ENCODE data around the gene PGAP3.
A peak's percentile ranks its signal among the peaks of the same experiment; 100 is the strongest.

Gene PGAP3

GRCh38 chr17:39659279-39660010, 28.4 kb downstream of the PGAP3 start:
- DNase-seq: no peak

DNA sequence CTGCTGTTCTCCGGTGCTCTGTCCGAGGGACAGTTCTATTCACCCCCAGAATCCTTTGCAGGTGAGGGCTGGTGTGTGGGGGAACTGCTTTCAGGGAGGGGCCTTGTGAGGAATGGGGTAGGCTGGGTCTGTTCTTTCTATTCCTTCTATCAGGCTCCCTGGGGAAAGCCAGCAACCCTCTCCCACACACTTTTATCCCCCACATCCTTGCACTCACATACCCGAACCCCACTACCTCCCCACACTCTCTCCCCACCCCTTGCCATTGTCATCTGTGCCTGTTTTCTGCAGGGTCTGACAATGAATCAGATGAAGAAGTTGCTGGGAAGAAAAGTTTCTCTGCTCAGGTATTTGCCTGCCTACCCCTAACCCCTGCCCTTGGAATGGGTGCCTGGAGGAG, 29.1 kb downstream of the PGAP3 start:
- DNase-seq: no peak

- no peak for DNase-seq
Observed at GRCh38 chr17:39658346-39658745, 29.5 kb downstream of the PGAP3 start.

- no peak for DNase-seq
Observed at GRCh38 chr17:39655105-39655504, 32.8 kb downstream of the PGAP3 start.

DNA sequence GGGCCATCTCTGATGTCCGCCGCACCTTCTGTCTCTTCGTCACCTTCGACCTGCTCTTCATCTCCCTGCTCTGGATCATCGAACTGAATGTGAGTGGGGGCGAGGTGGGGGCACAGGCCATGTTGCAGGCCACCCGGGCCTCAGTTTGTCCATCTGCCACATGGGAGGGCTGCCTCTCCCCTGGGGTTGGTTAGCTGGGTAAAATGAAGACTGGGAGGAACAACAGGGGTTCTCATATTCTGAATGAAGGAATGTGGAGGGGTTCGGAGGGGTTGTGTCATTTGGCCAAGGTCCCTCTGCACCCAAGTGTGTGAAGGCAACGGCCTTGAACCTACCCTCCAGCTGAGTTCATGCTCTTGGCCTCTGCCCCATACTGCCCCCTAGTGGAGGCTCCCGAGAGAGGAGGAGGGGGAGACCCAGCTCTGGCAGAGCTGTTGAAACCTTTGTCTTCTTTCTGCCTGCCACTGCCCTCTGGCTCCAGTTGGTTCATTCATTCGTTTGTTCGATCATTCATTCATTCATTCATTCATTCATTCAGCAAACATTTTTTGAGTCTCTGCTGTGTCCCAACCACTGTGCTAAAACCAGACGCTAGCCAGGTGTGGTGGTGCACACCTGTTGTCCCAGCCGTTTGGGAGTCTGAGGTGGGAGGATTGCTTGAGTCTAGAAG, 34.1 kb downstream of the PGAP3 start:
- peak in 1 of 2 donors; percentile 42 for DNase-seq

- no peak for DNase-seq
Observed at GRCh38 chr17:39653316-39653661, 34.6 kb downstream of the PGAP3 start.

- peak; percentile 60 to 79 for DNase-seq
Observed at GRCh38 chr17:39652587-39653315, 35.1 kb downstream of the PGAP3 start.

DNA sequence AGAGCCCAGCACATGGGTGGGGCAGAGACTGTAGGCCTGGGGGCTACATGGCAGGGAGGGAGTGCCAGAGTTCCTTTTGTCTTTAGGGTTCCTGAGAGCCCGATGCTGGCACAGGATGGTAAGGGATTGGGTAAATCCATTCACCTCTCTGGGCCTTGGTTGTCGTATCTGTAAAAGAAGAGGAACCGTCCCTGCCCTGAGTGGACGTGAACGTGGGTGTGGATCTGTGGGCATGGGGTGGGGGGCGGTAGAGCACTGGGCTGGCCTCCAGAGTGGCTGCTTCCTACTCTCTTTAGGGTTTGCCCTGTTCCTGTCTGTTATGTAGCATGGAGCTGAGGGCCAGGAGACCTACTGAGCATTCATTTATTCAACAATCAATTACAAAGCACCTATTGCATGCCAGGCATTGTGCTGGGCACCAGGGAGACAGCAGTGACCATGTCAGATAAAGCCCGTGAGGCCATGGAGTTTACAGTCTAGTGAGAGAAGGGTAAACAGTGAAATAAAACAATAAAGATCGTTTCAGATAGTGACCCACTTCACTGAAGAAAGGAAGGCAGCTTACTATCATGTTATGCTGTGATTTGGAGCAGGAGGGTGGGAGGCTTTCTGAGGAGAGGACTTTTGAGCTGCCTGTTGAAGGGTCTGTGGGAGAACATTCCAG, 35.8 kb downstream of the PGAP3 start:
- DNase-seq: no peak

DNA sequence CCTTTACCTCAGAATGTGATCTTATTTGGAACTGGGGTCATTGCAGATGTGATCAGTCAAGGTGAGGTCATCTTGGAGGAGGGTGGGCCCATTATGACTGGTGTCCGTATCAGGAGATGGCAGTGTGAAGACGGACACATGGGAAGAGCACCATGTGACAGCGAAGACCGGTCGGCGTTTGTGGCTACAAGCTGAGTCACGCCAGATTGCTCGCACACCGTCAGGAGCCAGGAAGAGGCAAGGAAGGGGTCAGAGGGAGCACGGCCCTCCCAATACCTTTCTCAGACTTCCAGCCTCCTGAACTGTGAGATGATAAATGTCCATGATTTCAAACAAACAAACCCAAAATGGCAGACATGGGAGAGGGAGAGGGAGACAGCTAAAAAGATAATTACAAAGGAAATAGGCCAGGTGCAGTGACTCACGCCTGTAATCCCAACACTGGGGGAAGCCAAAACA, 37.7 kb downstream of the PGAP3 start:
- DNase-seq: no peak

- DNase-seq: no peak
Observed at GRCh38 chr17:39648616-39649366, 39.1 kb downstream of the PGAP3 start.

- DNase-seq: no peak
Observed at GRCh38 chr17:39647256-39647655, 40.6 kb downstream of the PGAP3 start.

GRCh38 chr17:39643271-39643670, 44.6 kb downstream of the PGAP3 start:
- no peak for DNase-seq

DNA sequence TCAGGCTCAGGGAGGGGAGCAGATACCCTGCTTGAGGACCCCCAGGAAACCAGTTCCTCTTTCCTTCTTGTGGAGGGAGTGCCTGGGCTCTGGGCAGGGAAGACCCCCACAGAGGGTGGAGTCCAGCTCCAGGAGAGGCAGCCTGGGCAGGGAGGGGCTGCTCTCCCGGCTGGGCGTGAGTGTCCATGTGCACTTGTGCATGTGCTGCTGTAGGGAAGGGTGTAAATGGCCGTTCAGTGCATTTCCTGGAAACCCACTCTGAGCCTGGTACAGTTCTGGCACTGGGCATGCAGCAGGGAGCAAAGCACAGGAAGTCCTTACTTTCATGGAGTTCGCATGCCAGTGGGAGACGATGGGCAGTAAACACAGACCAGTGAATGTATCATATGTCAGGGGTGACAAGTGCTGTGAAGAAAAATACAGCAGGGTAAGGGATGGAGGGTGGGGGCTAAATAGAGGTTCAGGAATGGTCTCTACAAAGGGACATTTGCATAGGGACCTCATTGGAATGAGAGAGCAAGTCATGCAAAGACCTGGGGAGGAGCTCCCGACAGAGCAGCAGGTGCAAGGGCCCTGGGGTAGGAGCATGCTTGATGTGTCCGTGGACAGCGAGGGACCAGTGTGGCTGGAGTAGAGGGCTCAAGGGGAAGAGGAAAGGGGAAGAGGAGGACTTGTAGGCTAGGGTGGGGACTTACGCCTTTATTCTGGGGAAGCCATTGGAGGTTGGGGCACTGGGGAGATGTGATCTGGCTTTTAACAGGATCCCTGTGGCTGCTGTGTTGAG, 45.4 kb downstream of the PGAP3 start:
- DNase-seq: no peak

DNA sequence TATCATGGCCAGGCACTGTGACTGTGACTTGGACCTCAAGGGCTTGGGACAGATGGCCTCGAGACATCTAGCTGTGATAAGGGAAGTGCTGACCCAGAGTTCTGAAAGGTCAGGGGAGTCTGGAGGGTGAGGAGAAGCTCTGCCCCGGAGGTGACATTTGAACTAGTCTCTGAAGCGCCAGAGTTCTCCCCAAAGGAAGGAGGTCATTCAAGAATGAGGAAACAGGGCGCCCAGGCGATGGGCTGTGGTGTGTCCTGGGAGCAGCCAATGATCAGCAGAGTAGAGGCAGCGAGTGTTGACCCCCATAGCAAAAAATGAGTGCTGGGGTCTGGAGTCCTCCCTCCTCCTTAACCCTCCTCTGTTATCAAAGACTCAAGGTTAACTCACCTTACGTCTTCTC, 46.0 kb downstream of the PGAP3 start:
- no peak for DNase-seq

DNA sequence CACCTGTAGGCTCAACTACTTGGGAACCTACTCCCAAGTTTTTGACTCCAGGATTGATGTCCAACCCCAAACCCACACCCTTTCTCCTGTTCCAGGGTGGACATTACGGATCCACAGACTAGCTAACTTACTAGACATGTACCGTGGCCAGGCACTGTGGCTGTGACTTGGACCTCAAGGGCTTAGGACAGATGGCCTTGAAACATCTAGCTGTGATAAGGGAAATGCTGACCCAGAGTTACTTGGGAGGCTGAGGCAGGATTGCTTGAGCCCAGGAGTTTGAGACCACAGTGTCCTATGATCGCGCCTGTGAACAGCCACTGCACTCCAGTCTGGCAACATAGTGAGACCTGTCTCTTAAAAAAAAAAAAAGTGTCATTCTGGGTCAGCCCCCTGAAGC, 46.8 kb downstream of the PGAP3 start:
- DNase-seq: no peak

DNA sequence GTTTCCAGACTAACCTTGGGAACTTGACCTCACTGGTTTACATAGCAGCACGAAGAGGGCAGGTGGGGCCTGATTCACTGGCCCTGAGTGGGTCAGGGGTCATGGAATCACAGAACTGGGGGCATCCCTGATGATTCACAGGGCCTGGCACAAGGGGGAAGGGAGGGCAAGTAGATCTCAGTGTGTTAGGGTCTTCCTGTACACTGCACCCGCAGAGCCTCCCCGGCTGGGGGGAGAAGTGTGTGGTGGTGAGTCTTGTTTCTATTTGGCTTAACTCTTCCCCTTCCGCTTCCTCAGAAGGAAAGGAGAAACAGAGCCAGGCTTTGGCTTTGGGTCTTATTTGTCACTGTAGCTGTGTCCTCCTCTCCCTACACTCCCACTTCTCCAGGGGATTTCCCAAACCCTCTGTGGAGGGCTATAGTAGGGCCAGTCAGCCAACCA, 47.2 kb downstream of the PGAP3 start:
- DNase-seq: no peak

- no peak for DNase-seq
Observed at GRCh38 chr17:39639566-39640458, 48.0 kb downstream of the PGAP3 start.

DNA sequence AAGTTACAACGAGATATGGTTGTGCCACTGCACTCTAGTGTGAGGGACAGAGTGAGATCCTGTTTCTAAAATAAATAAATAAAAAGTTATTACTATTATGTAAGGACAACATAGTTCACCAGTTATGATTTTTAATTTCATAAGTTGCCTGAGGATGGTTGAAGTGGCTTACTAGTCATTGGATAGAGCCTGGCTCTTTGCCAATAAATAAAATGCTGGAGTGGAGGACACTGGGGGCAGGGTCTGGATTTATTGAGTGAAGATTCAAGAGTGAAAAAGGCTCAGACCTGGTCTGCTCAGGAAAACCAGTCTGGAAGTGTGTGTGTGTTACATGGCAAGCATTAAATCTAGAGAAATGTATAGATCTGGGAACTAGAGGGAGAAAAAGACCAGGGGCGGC, 48.8 kb downstream of the PGAP3 start:
- no peak for DNase-seq

- DNase-seq: no peak
Observed at GRCh38 chr17:39638317-39638716, 49.5 kb downstream of the PGAP3 start.

- DNase-seq: peak; percentile 79 to 86
Observed at GRCh38 chr17:39636927-39637736, 50.7 kb downstream of the PGAP3 start, which contains the start of gene STARD3. STARD3 (plus strand) TSS chr17:39637144; CDS start chr17:39653532, 16,388 bp downstream.
